HL-60 (cell line): Measurements from ENCODE around the gene LRRC42.

Source experiments
- CTCF ChIP-seq: IDR thresholded peaks from one replicate; pipeline ENCODE4 v1.5.1; 2011; ENCODE audit warnings: low read length, control low read depth, inconsistent platforms; ENCODE audit not compliant: insufficient read depth
- POLR2AphosphoS5 ChIP-seq: IDR thresholded peaks from 2 replicates; pipeline ENCODE4 v1.6.1; 2012; ENCODE audit warnings: low read depth
- REST ChIP-seq: IDR thresholded peaks from 2 replicates; pipeline ENCODE4 v1.6.1; 2012; ENCODE audit warnings: low read depth; ENCODE audit not compliant: insufficient replicate concordance

GRCh38 chr1:53930932-53931331 is 15.2 kb upstream of the LRRC42 start:
- TF ChIP-seq CTCF (no peak), POLR2AphosphoS5 (no peak), REST (no peak)
